NAMALWA (cell line): Measurements from ENCODE around the gene SPECC1L.

Source experiments
- DNase-seq: peaks from one replicate; pipeline ENCODE4 v3.0.0-alpha.2; 2015; ENCODE audit warnings: low spot score

The SPECC1L gene

GRCh38 chr22:24428751-24429410, 158.2 kb downstream of the SPECC1L start:
- peak; percentile 62 for DNase-seq

DNA sequence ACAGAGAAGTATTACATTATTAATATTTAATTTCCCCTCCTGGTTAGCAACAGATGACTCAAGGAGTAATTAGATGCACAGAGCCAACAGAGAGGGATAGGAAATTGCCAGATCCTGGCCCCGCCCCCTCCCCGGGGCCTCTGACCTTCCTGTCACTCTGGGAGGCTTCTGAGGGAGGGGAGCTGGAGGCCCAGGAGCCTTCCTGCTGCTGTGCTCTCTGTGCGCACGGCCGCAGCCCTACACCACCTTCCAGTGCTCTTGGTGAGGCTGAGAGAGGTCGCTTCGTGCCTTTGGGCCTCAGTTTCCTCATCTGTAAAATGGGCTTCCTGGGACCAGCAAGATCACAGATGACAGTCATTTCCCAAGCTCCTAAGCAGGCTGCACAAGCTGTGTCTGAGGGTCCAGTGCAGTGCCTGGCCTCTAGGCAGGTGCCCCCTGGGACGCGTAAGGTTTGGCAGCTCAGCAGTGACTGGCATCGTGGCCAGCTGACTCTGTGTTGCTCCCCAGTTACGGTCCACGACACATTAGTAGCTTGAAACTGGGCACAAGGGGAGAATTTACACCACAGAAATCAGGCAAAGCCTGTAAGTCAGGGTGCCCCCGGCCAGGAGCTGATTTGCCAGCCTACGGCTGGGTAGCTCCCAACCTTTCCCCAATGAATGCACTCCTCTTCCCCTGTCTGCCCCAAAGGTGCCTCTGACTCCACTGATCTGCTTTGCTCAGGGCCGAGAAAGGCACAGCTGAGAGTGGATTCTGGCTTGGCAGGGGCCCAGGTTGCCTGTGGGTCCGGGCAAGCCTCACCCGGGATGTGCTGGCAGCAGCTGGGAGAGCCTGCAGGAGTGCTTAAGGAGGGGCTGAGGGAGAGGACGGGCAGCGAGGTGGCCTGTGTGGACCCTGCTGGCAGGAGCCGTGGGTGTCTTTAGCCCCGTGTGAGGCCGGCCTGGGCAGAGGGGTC, 159.1 kb downstream of the SPECC1L start:
- peak; percentile 73 for DNase-seq

DNA sequence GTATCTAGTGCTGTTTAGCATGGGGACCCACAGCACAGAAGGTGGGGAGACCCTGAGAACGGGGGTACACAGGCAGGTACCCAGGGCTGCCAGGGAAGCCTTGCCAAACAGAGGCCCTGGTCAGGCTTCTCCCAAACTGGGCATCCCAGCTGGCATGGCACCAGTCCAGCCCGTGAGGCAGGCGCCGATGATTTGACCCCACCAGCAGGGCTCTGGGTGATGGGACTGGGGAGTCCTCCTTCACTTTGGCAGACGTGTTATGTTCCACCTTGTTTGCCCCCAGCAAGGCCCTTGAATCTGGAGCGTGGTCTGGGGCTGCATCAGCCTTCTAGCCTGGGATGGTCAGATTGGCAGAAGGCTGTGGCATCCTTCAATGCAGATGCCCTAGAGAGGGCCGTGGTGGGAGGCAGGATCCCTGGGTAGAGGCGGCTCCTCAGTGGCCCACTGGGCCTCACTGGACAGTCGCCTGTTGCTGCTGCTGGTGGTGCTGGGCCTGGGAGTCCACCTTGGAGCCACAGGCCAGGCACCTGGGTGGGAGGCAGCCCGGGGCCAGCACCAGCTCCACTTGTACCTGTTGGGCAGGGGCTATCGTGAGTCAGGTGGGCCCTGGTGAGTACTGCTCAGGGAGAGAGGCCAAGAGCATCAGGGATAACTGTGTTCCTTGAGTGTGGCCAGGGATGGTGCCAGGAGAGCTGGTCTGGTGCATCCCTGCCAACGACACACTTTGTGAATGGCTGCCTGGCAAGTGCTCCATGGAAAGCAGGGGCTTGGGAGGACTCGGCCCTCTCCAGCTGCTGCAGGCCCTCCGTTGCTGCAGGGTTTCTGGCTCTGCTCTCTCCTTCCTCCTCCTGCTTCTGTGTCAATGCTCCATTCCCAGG, 160.0 kb downstream of the SPECC1L start:
- no peak for DNase-seq

- DNase-seq: peak; percentile 26
These were observed 160.8 kb downstream of the SPECC1L start for GRCh38 chr22:24431309-24432034.

DNA sequence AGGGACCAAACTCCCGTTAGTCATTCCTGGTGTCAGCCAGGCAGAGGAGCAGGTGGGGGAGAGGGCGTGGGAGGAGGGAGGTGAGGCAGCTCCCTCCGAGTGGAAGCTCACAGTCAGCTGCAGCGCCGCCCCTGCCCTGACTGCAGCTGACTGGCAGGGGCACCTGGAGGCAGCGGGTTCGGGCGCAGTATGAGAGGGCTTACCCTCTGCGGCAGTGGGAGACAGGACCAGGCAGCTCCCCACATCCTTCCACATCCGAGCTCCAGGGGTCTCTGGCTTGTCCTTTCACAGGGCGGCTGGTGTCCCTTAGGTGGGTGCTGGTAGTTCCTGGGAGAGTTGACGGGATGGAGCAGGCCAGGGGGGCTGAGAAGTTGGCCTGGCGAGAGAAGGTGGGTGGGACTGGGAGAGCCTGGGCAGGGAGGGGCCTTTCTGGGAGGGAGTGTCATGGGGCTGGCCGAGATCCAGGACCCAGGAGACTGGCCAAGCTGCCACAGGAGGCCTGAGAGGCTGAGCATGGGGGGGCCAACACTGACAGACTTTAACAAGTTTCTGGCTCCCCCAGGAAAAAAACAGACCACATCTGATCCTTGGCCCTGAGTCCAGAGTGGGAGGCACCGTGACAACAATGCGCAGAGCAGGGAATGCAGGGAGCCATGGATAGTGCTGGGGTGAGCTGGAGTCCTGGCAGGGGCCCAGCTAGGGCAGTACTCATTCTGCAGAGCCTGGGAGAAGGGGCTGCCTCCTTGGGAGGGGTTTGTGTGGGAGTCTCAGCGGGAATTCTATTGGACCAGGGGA, 161.6 kb downstream of the SPECC1L start:
- peak; percentile 54 for DNase-seq

- peak; percentile 75 for DNase-seq
These were observed 162.6 kb downstream of the SPECC1L start for GRCh38 chr22:24433001-24433827.

- peak; percentile 95 for DNase-seq
These were observed 163.3 kb downstream of the SPECC1L start for GRCh38 chr22:24433828-24434470.

GRCh38 chr22:24434471-24435322, 164.1 kb downstream of the SPECC1L start:
- DNase-seq: peak; percentile 97

DNA sequence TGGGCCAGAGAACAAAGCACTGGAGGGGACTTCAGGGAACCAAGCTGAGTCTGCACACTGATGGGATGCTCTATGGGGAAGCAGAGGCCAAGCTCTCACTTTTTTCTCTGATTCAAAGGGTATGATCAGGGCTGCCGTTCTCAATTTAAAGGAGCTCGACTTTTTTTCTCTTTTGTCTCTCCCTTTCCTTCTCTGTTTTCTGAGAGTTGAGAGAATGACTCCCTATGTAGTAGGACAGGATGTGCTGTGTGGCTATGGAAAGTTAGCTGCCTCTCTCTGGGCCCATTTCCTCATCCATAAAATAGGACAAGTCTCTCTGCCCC, 164.7 kb downstream of the SPECC1L start:
- DNase-seq: peak; percentile 31

DNA sequence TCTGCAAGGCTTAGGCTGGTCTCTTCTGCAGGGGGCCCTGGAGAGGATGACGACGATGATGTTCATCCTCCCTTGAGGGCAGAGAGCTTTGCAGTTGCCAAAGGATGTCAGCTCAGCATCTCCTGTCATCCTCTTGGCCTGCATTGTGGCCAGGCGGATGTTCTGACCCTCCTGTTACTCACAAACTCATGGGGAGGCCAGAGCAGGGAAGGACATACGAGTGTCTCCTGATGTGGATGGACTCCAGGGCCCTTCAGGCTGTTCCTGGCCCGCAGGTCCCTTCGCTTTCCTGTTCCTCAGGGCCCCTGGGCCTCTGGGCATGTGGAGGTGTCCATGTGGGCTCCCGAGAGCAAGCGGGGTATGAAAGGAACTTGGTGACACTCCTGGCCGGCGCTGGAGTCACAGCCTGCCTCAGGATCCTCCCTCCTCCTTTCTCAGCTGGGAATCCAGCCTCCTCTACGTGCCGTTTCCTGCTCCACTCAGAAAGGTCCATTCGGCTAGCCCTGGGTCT, 165.3 kb downstream of the SPECC1L start:
- DNase-seq: peak; percentile 28

GRCh38 chr22:24436553-24436952, 165.9 kb downstream of the SPECC1L start:
- peak; percentile 31 for DNase-seq

GRCh38 chr22:24437091-24437490, 166.5 kb downstream of the SPECC1L start:
- DNase-seq: peak; percentile 34

- peak; percentile 90 for DNase-seq
These were observed 167.2 kb downstream of the SPECC1L start for GRCh38 chr22:24437741-24438328.

DNA sequence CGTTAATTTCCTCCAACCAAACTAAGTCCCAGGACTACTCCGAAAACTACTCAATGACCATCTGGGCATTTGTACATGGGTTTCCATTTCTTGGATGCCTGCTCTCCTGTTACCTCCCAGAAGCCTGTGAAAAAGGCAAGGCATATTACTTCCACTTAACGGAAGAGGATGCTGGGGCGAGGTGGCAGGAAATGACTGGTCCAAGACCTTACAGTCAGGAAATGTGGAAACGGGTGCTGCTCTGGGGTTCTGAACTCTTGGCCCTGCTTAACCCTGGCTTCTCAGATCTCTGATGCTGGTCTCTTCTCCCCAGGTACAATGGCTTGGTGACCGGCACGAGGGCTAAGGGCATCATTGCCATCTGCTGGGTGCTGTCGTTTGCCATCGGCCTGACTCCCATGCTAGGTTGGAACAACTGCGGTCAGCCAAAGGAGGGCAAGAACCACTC, 169.7 kb downstream of the SPECC1L start:
- DNase-seq: no peak

- no peak for DNase-seq
These were observed 170.2 kb downstream of the SPECC1L start for GRCh38 chr22:24440718-24441405.

- DNase-seq: no peak
These were observed 171.0 kb downstream of the SPECC1L start for GRCh38 chr22:24441406-24442351.
